ENCODE measurements around the gene NFIA.
A peak's percentile ranks its signal among the peaks of the same experiment; 100 is the strongest.

NFIA gene

GRCh38 chr1:61120246-61120840, 38.0 kb downstream of the NFIA start:
- no peak for TF ChIP-seq CTCF (IDR thresholded peaks at IDR 0.05; ENCODE audit: low read depth, low read length, missing control alignments)
- H3K4me3 ChIP-seq (ENCODE audit: low read depth, low read length) = no peak overlapping the region
- in situ Hi-C loops (cut with HindIII; ENCODE audit: low pct_ligation_motif_present, low sequenced_read_pairs) = no loop called here
- H3K36me3 ChIP-seq (replicated peaks) = no peaks in the 10 kb centered on the region
- DNase-seq = no peak
- H3K27ac ChIP-seq = peak overlapping the region; percentile 3
- no peaks in the 10 kb centered on the region for H3K27me3 ChIP-seq (replicated peaks)

- no peaks in the 10 kb centered on the region for H3K36me3 ChIP-seq (replicated peaks)
- no peak for DNase-seq
- TF ChIP-seq CTCF (IDR thresholded peaks at IDR 0.05; ENCODE audit: low read depth, low read length, missing control alignments) = no peak
- no peak overlapping the region for H3K4me3 ChIP-seq (ENCODE audit: low read depth, low read length)
- peak overlapping the region; percentile 3 for H3K27ac ChIP-seq
- no peaks in the 10 kb centered on the region for H3K27me3 ChIP-seq (replicated peaks)
- in situ Hi-C loops (cut with HindIII; ENCODE audit: low pct_ligation_motif_present, low sequenced_read_pairs) = no loop called here
Measured at GRCh38 chr1:61120998-61121397, 38.6 kb downstream of the NFIA start.

- in situ Hi-C loops (cut with HindIII; ENCODE audit: low pct_ligation_motif_present, low sequenced_read_pairs) = no loop called here
- peak; percentile 10 for TF ChIP-seq CTCF (IDR thresholded peaks at IDR 0.05; ENCODE audit: low read depth, low read length, missing control alignments)
- Histone ChIP-seq H3K36me3 (replicated peaks) (no peaks in the 10 kb centered on the region), H3K27me3 (replicated peaks) (no peaks in the 10 kb centered on the region), H3K27ac (no peak overlapping the region), H3K4me3 (ENCODE audit: low read depth, low read length) (no peak overlapping the region)
- no peak for DNase-seq
Measured at GRCh38 chr1:61121631-61122030, 39.3 kb downstream of the NFIA start.

- H3K27me3 ChIP-seq (replicated peaks) = no peaks in the 10 kb centered on the region
- H3K36me3 ChIP-seq (replicated peaks) = no peaks in the 10 kb centered on the region
- TF ChIP-seq CTCF (IDR thresholded peaks at IDR 0.05; ENCODE audit: low read depth, low read length, missing control alignments) = no peak
- no peak for DNase-seq
- no peak overlapping the region for H3K27ac ChIP-seq
- H3K4me3 ChIP-seq (ENCODE audit: low read depth, low read length) = no peak overlapping the region
- in situ Hi-C loops (cut with HindIII; ENCODE audit: low pct_ligation_motif_present, low sequenced_read_pairs) = no loop called here
Measured at GRCh38 chr1:61122389-61122788, 40.0 kb downstream of the NFIA start.

- no peak for TF ChIP-seq CTCF (IDR thresholded peaks at IDR 0.05; ENCODE audit: low read depth, low read length, missing control alignments)
- no peak overlapping the region for H3K4me3 ChIP-seq (ENCODE audit: low read depth, low read length)
- in situ Hi-C loops (cut with HindIII; ENCODE audit: low pct_ligation_motif_present, low sequenced_read_pairs) = no loop called here
- no peak overlapping the region for H3K27ac ChIP-seq
- DNase-seq = no peak
- H3K27me3 ChIP-seq (replicated peaks) = no peaks in the 10 kb centered on the region
- H3K36me3 ChIP-seq (replicated peaks) = no peaks in the 10 kb centered on the region
Measured at GRCh38 chr1:61123326-61123725, 41.0 kb downstream of the NFIA start.

GRCh38 chr1:61124078-61124477, 41.7 kb downstream of the NFIA start:
- no peak for TF ChIP-seq CTCF (IDR thresholded peaks at IDR 0.05; ENCODE audit: low read depth, low read length, missing control alignments)
- Histone ChIP-seq H3K36me3 (replicated peaks) (no peaks in the 10 kb centered on the region), H3K27ac (no peak overlapping the region), H3K27me3 (replicated peaks) (no peaks in the 10 kb centered on the region), H3K4me3 (ENCODE audit: low read depth, low read length) (no peak overlapping the region)
- no peak for DNase-seq
- in situ Hi-C loops (cut with HindIII; ENCODE audit: low pct_ligation_motif_present, low sequenced_read_pairs) = no loop called here
